GM19035 (cell line): Measurements from ENCODE around the gene KRT25.
A peak's percentile ranks its signal among the peaks of the same experiment; 100 is the strongest.

Experiments
- ATAC-seq: cut with Tn5 transposase; IDR thresholded peaks from one replicate; pipeline ENCODE4 v1.9.1; 2021; ENCODE audit not compliant: unreplicated experiment

Gene KRT25

GRCh38 chr17:40755231-40755630, at the start of gene KRT25:
TSS of gene KRT25 (minus strand) at chr17:40755331. CDS start at chr17:40755271, 60 bp downstream.
- no peak for ATAC-seq

GRCh38 chr17:40803617-40804082, 48.5 kb upstream of the KRT25 start:
- ATAC-seq = peak; percentile 58

GRCh38 chr17:40801157-40801556, 46.0 kb upstream of the KRT25 start:
- ATAC-seq = no peak

DNA sequence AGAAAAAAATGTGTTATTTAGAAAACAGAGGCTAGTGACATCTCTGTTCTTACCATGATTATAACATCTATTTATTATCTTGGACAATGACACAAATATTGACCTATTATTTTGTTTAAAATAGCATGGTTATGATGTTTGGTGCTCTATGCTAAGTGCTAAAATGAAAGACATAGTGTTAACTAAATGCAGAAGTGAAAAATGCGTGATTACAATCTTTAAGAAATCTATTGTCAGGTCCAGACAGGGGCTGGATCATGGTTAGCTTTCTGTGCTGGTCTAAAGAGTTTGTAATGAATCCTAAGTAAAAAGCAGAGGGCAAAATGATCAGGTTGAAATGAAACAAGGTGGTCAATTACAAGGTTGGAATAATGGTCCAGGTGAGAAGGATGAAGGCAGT, 45.2 kb upstream of the KRT25 start:
- no peak for ATAC-seq

DNA sequence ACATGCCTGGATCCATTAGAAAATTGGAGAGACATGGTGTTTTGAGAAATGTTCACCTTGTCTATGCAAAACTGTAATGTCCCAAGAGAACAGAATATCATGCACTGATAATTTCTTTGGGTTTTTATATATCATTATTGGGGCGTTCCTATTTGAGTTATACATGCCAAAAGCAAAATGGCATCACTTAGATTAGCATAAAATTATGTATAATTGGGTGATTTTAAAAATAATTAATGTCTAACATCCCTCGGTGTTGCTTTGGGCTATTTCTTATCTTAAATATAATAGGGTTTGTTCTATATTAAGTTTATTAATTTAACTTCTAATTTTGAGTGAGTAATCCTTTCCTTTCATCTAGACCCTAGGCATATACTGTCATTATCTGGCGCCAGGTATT, 44.7 kb upstream of the KRT25 start, which contains the start of gene KRT28:
TSS of gene KRT28 (minus strand) at position 101 of the 400 bp plus-strand sequence. CDS start at position 35, 66 bp downstream.
- no peak for ATAC-seq

DNA sequence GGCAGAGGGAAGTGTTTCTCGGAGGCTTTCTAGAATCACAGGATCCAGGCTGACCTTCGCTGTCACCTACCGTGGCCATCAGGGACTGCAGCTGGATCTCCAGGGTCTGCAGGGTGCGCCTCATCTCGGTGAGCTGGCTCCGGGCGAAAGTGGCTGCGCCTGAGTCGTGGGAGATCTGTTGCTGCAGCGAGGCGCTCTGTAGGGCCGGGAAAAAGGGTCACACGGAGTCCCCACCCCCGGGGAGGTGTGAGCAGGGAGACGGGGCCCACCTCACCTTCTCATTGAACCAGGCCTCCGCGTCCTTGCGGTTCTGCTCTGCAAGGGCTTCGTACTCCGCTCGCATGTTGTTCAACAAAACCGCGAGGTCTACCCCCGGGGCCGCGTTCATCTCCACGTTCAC, 41.7 kb upstream of the KRT25 start:
- ATAC-seq = no peak

GRCh38 chr17:40795019-40795667, 40.0 kb upstream of the KRT25 start:
- no peak for ATAC-seq

DNA sequence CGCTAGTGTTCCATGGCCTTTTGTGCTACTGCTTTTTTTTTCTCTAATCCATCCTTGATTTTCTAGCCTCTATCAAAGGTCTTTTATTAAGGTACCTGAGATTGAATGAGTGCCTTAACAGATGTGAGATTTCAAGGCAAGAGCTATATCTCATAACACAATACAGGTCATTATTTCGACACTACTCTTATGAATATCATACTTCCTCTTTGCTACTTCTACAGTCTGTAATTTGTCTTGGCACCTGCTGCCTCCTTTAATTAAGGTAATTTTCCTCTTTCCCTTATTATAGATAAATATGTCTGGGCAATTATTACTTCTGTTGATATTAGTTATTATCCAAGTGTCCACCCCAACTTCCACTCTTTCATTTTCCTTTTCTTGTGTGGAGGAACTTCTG, 39.3 kb upstream of the KRT25 start:
- ATAC-seq = no peak

DNA sequence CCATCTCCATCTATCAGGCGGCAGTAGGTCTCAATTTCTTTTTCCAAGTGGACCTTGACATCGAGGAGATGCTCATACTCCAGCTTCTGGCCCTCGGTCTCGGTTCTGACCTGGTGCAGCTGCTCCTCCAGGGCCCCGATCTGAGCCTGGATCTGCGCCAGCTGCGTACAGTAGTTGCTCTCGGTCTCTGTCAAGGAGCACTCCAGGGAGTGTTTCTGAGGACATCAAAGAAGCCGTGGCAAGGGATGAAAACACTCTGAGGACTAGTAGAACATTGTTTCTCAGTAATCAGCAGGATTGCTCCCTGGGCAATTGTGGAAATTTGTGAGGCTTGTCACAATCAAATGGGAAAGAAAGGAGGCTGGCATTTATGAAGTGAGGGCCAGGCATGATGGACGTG, 38.7 kb upstream of the KRT25 start:
- no peak for ATAC-seq

DNA sequence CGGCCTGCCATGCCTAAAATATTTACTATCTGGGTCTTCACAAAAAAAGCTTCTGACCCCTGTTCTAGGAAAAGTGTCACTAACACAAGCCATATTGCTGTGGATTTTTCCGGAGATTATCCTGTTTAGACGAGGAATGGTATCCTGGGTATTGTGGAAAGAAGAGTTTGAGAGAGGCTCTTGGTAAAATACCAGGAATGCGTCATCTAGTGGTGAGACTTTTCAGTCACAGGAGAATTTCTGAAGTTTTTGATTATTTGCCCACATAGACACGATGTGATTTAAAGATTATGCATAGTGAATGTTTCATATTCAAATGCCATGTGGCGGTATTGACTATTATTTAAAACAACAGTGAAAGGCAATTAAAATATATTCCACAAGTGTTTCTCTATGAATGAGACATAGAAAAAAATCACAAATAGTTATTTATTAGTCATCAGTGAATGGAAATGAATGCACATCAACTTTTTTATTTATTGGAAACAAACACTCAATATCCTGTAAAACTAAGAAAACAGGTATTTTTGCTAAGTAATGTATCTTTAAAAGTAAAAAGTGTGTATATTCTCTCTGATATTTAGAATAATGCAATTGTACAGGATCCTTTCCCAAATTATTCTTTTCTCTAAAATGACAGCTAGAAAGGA, 36.8 kb upstream of the KRT25 start:
- ATAC-seq = no peak

- no peak for ATAC-seq
Measured at GRCh38 chr17:40791111-40791510, 36.0 kb upstream of the KRT25 start.

- no peak for ATAC-seq
Measured at GRCh38 chr17:40782450-40782849, 27.3 kb upstream of the KRT25 start, which contains the start of gene KRT27. TSS of gene KRT27 (minus strand) at chr17:40782550. CDS start at chr17:40782493, 57 bp downstream.

- no peak for ATAC-seq
Measured at GRCh38 chr17:40779181-40779909, 24.2 kb upstream of the KRT25 start.

DNA sequence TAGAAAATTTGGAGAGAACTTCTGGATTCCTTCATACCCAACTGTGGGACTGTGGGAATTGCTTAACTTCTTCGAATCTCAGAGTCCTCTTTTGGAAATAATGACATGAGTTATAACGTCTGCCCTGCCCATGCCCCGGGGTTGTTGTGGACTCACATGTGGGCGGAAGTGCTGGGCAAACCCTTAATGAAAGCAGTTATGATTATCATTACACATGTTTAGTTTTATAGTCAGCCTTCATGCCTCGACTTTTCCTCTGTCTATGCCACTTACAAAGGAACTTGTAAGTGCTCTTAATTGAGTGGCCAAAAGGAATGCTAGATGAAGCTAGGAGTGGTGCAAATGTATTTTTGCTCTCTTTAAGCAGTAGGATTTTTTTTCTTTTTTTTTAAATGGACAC, 23.3 kb upstream of the KRT25 start:
- ATAC-seq = no peak

DNA sequence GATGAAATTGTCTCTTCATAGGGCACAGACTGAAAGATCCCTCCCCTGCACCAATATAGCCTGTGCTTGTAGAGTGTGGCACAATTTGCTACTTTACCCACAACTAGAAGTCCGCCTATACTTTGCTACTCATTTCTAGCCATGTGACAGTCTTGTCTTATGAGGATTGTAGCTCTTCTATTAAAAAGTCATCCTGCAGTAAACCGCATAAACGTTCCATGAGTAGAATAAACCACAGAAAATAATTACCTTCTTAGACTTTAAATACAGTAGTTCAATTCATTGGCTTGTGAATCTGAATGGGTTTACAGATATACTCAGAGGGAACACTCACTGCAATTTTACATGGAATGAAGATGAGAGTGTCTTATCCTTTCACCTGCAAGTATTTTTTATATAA, 22.8 kb upstream of the KRT25 start:
- ATAC-seq = no peak

DNA sequence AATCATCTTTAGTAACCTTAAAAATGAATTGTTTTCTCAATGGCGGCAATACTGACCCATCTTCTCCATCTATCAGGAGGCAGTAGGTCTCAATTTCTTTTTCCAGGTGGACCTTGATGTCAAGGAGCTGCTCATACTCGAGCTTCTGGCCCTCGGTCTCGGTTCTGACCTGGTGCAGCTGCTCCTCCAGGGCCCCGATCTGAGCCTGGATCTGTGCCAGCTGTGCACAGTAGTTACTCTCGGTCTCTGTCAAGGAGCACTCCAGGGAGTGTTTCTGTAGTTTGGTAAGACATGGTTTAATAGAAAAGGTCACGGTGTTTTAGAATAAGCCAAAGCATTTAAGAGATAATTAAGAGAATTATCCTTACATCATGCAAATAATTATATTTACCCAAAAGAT, 22.3 kb upstream of the KRT25 start:
- no peak for ATAC-seq

- ATAC-seq = no peak
Measured at GRCh38 chr17:40775945-40776344, 20.8 kb upstream of the KRT25 start.

DNA sequence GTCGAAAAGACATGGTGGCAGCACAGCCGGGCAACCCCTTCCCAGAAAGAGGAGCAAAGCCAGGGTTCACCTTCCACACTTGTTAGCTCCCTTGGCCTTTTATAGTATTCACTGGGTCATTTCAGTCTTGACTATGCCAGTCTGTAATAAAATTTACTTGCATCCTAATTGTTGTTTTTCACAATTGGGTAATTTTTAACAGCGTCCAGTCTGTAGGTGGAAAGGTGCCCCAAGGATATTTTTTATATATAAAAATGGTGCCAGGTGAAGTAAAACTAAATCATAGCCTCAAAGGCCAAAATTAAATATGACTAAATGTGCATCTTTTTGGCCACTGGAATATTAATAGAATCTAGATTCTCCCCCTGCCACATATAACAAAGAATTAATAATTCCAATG, 17.0 kb upstream of the KRT25 start, which contains the start of gene KRT26:
TSS of gene KRT26 (minus strand) at position 101 of the 400 bp plus-strand sequence. CDS start at position 13, 88 bp downstream.
- no peak for ATAC-seq

- no peak for ATAC-seq
Measured at GRCh38 chr17:40765657-40766056, 10.5 kb upstream of the KRT25 start.

- ATAC-seq = no peak
Measured at GRCh38 chr17:40763752-40764151, 8.6 kb upstream of the KRT25 start.

- no peak for ATAC-seq
Measured at GRCh38 chr17:40760105-40761016, 5.2 kb upstream of the KRT25 start.
